GM12892 (cell line): ENCODE data around the gene TSFM.

Source experiments
- DNase-seq: peaks from one replicate; pipeline ENCODE4 v3.0.0; 2011; ENCODE audit not compliant: insufficient read length
- FAIRE-seq: peaks from 2 replicates; lab custom pipeline; 2011; peaks lifted over from hg19 to GRCh38; lab: Jason Lieb, UNC
- POLR2A ChIP-seq: IDR thresholded peaks from 2 replicates; pipeline ENCODE4 v1.6.1; 2011; ENCODE audit warnings: low read depth, low read length, control low read depth
- POLR2AphosphoS5 ChIP-seq: IDR thresholded peaks from 2 replicates; pipeline ENCODE4 v1.6.1; 2011; ENCODE audit warnings: low read depth, low read length, control low read depth
- TAF1 ChIP-seq: IDR thresholded peaks from 2 replicates; pipeline ENCODE4 v1.6.1; 2011; ENCODE audit warnings: low read depth, mild to moderate bottlenecking, control low read depth, low read length, borderline replicate concordance

The TSFM gene

GRCh38 chr12:57757771-57758170 is 24.8 kb upstream of the TSFM start:
- no peak for FAIRE-seq
- TF ChIP-seq TAF1 (no peak), POLR2AphosphoS5 (no peak), POLR2A (no peak)
- DNase-seq, result no peak

DNA sequence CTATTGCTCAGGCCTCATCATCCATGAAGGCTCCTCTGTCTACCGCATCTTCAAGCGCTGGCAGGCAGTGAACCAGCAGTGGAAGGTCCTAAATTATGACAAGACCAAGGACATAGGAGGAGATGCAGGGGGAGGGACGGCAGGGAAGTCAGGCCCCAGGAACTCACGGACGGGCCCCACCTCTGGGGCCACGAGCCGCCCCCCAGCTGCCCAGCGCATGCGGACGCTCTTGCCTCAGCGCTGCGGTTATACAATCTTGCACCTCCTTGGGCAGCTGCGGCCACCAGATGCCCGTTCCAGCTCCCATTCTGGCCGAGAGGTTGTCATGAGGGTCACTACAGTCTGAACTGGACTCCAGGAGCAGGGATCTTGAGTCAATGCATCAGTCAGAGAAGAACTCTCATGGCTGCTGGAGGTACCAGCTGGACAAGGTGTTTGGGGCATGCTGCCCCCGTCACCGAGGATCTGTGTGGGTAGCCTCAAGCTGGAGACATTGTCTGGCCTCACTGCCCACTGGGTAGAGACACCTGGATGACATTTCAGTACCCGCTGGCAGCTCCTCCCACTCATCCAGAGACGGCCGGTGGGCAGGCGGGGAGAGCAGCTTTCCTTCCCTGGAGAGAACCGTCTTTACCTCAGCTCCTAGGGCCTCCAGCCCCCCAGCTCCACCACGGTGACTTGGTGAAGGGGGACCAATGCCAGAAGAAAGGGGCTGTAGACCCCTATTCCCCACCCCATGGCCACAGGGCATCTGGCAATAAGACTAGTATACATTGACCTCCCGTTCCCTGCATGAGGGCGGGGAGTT is 23.8 kb upstream of the TSFM start:
- FAIRE-seq (no peak), DNase-seq (no peak)
- TF ChIP-seq POLR2A (no peak), TAF1 (no peak), POLR2AphosphoS5 (no peak)

DNA sequence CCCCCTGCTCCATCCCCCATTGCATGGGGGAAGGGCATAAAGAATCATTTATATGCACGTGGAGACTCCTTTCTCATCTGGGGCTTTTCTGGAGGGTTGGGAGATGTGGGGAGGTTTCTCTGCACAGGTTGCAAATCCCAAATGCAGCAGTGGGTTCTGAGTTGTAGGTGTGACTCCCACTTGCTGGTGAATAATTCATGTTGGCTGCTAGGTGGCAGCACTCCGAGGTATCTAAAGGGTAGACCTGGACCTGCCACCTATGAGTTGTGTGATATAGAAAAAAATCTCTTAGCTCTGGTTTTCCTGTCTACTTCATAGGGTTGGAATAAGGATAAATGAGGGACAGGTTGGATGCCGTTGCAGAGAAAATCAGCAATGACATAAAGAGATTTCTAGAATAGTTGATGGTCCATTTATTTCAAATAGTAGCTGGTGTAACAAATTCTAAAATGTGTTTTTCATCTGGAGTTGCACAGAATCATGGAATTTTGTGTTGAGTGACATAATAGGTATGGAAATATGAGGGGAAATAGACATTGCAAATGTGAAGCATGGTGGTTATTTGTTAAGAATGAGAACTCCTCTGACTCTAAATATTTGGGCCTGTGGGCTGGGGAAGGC is 23.1 kb upstream of the TSFM start:
- FAIRE-seq (peak; percentile 80), DNase-seq (no peak)
- TF ChIP-seq POLR2A, result no peak
- no peak for TF ChIP-seq POLR2AphosphoS5
- TF ChIP-seq TAF1, result no peak

DNA sequence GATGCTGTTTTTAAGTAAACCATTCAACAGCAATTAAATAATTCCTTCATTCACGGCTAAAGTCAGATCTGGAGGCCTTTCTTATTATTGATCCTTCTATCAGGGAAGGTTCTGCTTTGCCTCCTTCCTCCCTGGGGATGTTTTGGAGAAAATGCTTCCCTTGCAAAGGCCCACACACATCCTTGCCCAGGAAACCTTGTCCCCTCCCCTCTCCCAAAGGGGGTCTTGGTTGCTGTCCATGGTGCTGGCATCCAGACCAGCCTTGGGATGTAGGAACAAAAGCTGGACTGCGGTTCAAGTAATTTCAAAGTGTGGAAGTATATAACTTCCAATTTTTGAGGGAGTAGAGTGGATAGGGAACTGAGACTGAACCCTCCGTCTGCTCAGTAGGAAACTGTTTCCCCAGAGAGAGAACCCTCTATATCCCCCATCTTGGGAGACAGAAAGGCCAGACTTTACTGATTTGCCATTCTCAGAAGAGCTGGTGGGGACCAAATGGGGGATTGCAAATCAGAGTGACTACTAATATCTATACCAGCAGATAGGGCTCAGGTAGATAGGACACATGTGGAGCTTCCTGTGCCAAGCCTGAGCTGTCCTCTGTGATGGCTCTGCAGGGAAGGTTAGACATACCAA is 22.1 kb upstream of the TSFM start:
- TF ChIP-seq POLR2A (no peak), TAF1 (no peak), POLR2AphosphoS5 (no peak)
- DNase-seq, result no peak
- no peak for FAIRE-seq

DNA sequence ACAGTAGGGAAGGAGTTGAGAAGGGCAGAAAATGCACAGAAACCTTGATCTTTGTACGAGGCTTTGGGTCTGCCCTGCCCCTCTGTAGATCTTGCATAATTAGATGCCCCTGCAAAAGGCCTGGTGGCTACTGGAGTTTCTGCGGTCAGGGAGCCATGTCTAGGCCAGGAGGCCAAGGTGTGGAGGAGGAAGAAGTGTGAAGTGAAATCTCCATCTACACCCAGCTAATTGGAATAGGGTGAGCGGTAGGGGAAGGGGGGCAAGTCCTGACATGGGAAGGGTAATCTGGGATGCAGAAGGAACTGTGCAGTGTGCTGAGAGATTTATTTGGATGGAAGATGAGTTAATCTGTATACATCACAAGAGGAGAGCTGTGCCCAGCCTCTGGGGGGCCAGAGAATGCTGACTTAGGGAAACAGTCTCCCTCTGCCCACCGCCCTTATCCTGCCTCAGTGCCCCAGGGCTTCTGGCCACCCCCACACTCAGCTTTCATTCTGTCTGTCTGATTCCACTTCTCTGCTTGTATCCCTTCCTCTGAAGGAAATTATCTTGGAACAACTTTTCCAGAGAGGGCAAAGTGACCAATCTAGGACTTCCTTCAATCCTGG is 21.1 kb upstream of the TSFM start:
- no peak for DNase-seq

DNA sequence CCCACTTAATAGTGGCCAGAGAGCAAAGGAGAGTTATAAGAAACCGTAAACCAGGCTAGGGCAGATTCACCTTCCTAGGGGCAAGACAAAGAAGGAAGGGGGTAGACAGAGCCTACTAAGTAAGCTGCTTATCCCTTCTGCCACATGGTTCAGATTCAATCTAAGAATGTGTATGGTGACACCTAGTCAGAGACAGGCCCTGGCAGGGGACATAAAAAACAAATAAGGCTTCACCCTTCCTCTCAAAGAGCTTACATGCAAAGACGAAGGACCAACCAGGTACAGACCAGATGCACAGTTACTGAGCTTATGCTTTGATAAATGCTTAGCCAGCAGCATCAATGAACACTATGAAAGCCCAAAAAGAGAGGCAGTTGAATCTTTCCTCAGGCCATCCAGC is 20.1 kb upstream of the TSFM start:
- DNase-seq (no peak), FAIRE-seq (no peak)
- TF ChIP-seq POLR2AphosphoS5 (no peak), POLR2A (no peak), TAF1 (no peak)

More for the DNA sequence above, 21.1 kb upstream of the TSFM start:
- FAIRE-seq, result no peak
- TF ChIP-seq POLR2AphosphoS5, result no peak
- TF ChIP-seq POLR2A, result no peak
- no peak for TF ChIP-seq TAF1

GRCh38 chr12:57763881-57764661 is 18.5 kb upstream of the TSFM start:
- no peak for TF ChIP-seq POLR2A
- no peak for TF ChIP-seq TAF1
- no peak for TF ChIP-seq POLR2AphosphoS5
- FAIRE-seq (no peak), DNase-seq (no peak)

GRCh38 chr12:57764662-57765002 is 18.0 kb upstream of the TSFM start:
- DNase-seq (no peak), FAIRE-seq (no peak)
- TF ChIP-seq POLR2AphosphoS5, result no peak
- no peak for TF ChIP-seq TAF1
- no peak for TF ChIP-seq POLR2A

GRCh38 chr12:57765003-57765697 is 17.4 kb upstream of the TSFM start:
- DNase-seq, result peak; percentile 56
- FAIRE-seq, result peak; percentile 36
- TF ChIP-seq POLR2A (no peak; the same call in 1 of the 2 replicates), TAF1 (no peak), POLR2AphosphoS5 (no peak)

GRCh38 chr12:57765698-57766463 is 16.7 kb upstream of the TSFM start:
- TF ChIP-seq POLR2AphosphoS5 (0 out of 2 replicates have a peak, but pooled peaks have one; percentile 34), TAF1 (no peak)
- DNase-seq, result no peak
- FAIRE-seq, result no peak
